Stomach (tissue), 4 donors: ENCODE results near the gene PCDHGA1.

Source experiments
- CTCF ChIP-seq, 7 experiments: fragments of 450-650 bp in 4 of 7; fragments of 200-600 bp in 3 of 7; sonication (generic) in 3 of 7; IDR thresholded peaks; one replicate each; pipeline ENCODE4 v1.5.1; 2016 to 2019; ENCODE audit warnings: antibody characterized with exemption in 7 of 7, control low read depth in 2 of 7, mild to moderate bottlenecking in 1 of 7
- EP300 ChIP-seq: sonication (generic); formaldehyde crosslinking; IDR thresholded peaks from one replicate; pipeline ENCODE4 v1.6.1; 2017; ENCODE audit warnings: antibody characterized with exemption
- POLR2A ChIP-seq, 4 donors: fragments of 450-650 bp; IDR thresholded peaks; one replicate each; pipeline ENCODE4 v1.6.1; 2016; ENCODE audit warnings: antibody characterized with exemption in 4 of 4, control low read depth in 2 of 4, mild to moderate bottlenecking in 1 of 4, moderate library complexity in 1 of 4

DNA sequence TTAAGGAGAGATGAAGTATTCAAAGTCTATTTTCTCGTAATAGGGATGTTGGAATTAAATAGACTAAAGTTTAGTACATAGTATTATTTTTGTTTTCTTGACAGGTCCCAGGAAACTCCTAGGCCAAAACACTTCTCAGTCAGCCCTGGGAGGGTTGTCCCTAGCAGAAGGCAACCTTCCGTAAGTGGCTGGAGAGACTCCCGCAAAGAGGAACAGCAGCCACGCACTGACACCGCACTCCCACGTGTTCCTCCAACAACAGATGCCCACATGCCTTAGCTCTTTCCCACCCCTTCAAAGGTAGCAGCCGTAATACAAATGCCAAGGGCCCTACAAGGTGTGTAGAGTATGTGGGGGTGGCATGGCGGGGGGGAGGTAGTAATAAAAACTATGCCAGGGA lies 187.0 kb downstream of the PCDHGA1 start:
- TF ChIP-seq CTCF (IDR thresholded peaks at IDR 0.05) (no peak), EP300 (no peak), POLR2A (IDR thresholded peaks at IDR 0.05) (no peak)
